GM12878 (cell line): ENCODE results near the gene SLC19A1. TPM values are rescaled to one million over a fixed set of nuclear protein-coding genes. Genes with fewer than 3 reads are reported as not detected.

Experiments
- ATAC-seq: fragments of 200-7000 bp; cut with Tn5 transposase; 3 replicates; pipeline ENCODE4 v1.9.1; 2020; ENCODE audit warnings: mild to moderate bottlenecking, moderate library complexity
- BruUV-seq: library from RNA; stranded (reverse); fragments of 400-500 nt; replicated peaks from 2 replicates; lab custom pipeline; 2021; lab: Mats Ljungman, UMichigan
- CTCF ChIA-PET: fragments of 300-600 bp; sonication (Branson Sonifier 250); formaldehyde crosslinking; extraction: SDS; loops from one replicate; lab custom pipeline; 2021; ENCODE audit warnings: inconsistent platforms; lab: Yijun Ruan, JAX
- POLR2A ChIA-PET: fragments of 350-600 bp; formaldehyde crosslinking; extraction: SDS; loops from one replicate; lab custom pipeline; 2021; ENCODE audit warnings: inconsistent platforms; lab: Charles Lee
- RAD21 ChIA-PET: fragments of 300-600 bp; sonication (Branson Sonifier 250); formaldehyde crosslinking; loops from one replicate; lab custom pipeline; 2023; ENCODE audit warnings: antibody characterized with exemption; ENCODE audit not compliant: unreplicated experiment; lab: Charles Lee
- SMC1A ChIA-PET: fragments of 300-600 bp; sonication (Branson Sonifier 250); formaldehyde crosslinking; loops from one replicate; lab custom pipeline; 2023; ENCODE audit not compliant: unreplicated experiment, uncharacterized antibody; lab: Charles Lee
- DNase-seq: peaks from one replicate; pipeline ENCODE4 v3.0.0-alpha.2; 2011; ENCODE audit warnings: low read depth, low spot score
- FAIRE-seq: peaks from 3 replicates; lab custom pipeline; 2011; peaks lifted over from hg19 to GRCh38; lab: Jason Lieb, UNC
- H2AFZ ChIP-seq: 2 replicates; pipeline ENCODE4 v1.6.0; 2011; ENCODE audit warnings: low read depth, low read length, control low read depth; ENCODE audit not compliant: control insufficient read depth
- H3K27ac ChIP-seq: 2 replicates; pipeline ENCODE4 v1.5.1; 2011; ENCODE audit warnings: control low read depth; ENCODE audit not compliant: control insufficient read depth, insufficient read depth
- H3K27me3 ChIP-seq, 2 experiments: replicated peaks in 1 of 2; 2 replicates each; pipeline versions ENCODE4 v1.6.0 to v1.6.1; 2011; ENCODE audit warnings: low read length in 1 of 2; ENCODE audit not compliant: control insufficient read depth in 2 of 2, insufficient read depth in 2 of 2
- H3K36me3 ChIP-seq, 2 experiments: 2 replicates each; pipeline ENCODE4 v1.5.1; 2011; ENCODE audit warnings: low read length in 1 of 2; ENCODE audit not compliant: control insufficient read depth in 2 of 2, insufficient read depth in 2 of 2
- H3K4me1 ChIP-seq: 2 replicates; pipeline ENCODE4 v1.6.1; 2011; ENCODE audit warnings: mild to moderate bottlenecking, low read length, moderate library complexity, mixed read lengths; ENCODE audit not compliant: control insufficient read depth, insufficient read depth
- H3K4me2 ChIP-seq: 2 replicates; pipeline ENCODE4 v1.6.0; 2011; ENCODE audit warnings: control low read depth; ENCODE audit not compliant: control insufficient read depth, insufficient read depth
- H3K4me3 ChIP-seq: fragments of 200-600 bp; sonication (generic); 2 replicates; pipeline ENCODE4 v1.5.1; 2016
- H3K79me2 ChIP-seq: 2 replicates; pipeline ENCODE4 v1.6.0; 2011; ENCODE audit warnings: low read length; ENCODE audit not compliant: control insufficient read depth, insufficient read depth
- H3K9ac ChIP-seq: 2 replicates; pipeline ENCODE4 v1.8.0; 2011; ENCODE audit warnings: low read length, control low read depth, mixed read lengths; ENCODE audit not compliant: control insufficient read depth, insufficient read depth
- H3K9me3 ChIP-seq: replicated peaks from 3 replicates; pipeline ENCODE4 v1.5.1; 2011; ENCODE audit warnings: mild to moderate bottlenecking, low read length; ENCODE audit not compliant: control insufficient read depth, insufficient read depth
- H4K20me1 ChIP-seq: 2 replicates; pipeline ENCODE4 v1.6.0; 2011; ENCODE audit not compliant: control insufficient read depth, insufficient read depth
- BCL11A ChIP-seq: IDR thresholded peaks from 2 replicates; pipeline ENCODE4 v1.6.1; 2011; ENCODE audit warnings: low read depth, low read length
- BHLHE40 ChIP-seq, 2 experiments: fragments of 450-650 bp in 1 of 2; IDR thresholded peaks; 2 replicates each; pipeline ENCODE4 v1.6.1; 2011 to 2017; ENCODE audit warnings: low read depth in 2 of 2, borderline replicate concordance in 1 of 2, improper control_type of control experiment in 1 of 2, low read length in 1 of 2, mild to moderate bottlenecking in 1 of 2
- JUND ChIP-seq: IDR thresholded peaks from 2 replicates; pipeline ENCODE4 v1.6.1; 2012; ENCODE audit warnings: low read depth, mild to moderate bottlenecking, low read length, improper control_type of control experiment, moderate library complexity
- MAX ChIP-seq: IDR thresholded peaks from 2 replicates; pipeline ENCODE4 v1.6.1; 2012; ENCODE audit warnings: low read depth, low read length, improper control_type of control experiment
- PKNOX1 ChIP-seq: fragments of 450-650 bp; IDR thresholded peaks from 2 replicates; pipeline ENCODE4 v1.6.1; 2016; ENCODE audit warnings: mild to moderate bottlenecking
- RFX5 ChIP-seq: IDR thresholded peaks from 2 replicates; pipeline ENCODE4 v1.6.1; 2011; ENCODE audit warnings: low read depth, low read length, improper control_type of control experiment
- SMAD1 ChIP-seq: fragments of 450-650 bp; IDR thresholded peaks from 2 replicates; pipeline ENCODE4 v1.6.1; 2018; ENCODE audit warnings: mild to moderate bottlenecking, low read depth; ENCODE audit not compliant: partially characterized antibody
- SMARCA5 ChIP-seq: fragments of 450-650 bp; IDR thresholded peaks from 2 replicates; pipeline ENCODE4 v1.6.1; 2017; ENCODE audit warnings: mild to moderate bottlenecking
- ZBTB33 ChIP-seq: fragments of 450-650 bp; IDR thresholded peaks from 2 replicates; pipeline ENCODE4 v1.6.1; 2017; ENCODE audit warnings: mild to moderate bottlenecking
- ZNF217 ChIP-seq: fragments of 450-650 bp; IDR thresholded peaks from 2 replicates; pipeline ENCODE4 v1.6.1; 2017; ENCODE audit warnings: antibody characterized with exemption, mild to moderate bottlenecking
- ZNF274 ChIP-seq: IDR thresholded peaks from one replicate; pipeline ENCODE4 v1.8.0; 2011; ENCODE audit not compliant: insufficient read length, insufficient read depth
- ZNF592 ChIP-seq: fragments of 450-650 bp; IDR thresholded peaks from 2 replicates; pipeline ENCODE4 v1.6.1; 2017; ENCODE audit warnings: mild to moderate bottlenecking, moderate library complexity
- ZZZ3 ChIP-seq: IDR thresholded peaks from 2 replicates; pipeline ENCODE4 v1.6.1; 2011; ENCODE audit warnings: low read depth; ENCODE audit not compliant: control insufficient read depth, insufficient read length
- WGBS: methylation state at CpG from one replicate; pipeline ENCODE4 v1.1.6; 2016; ENCODE audit warnings: low lambda C conversion rate; ENCODE audit not compliant: insufficient replicate concordance, insufficient coverage; ENCODE audit errors: missing lambda C conversion rate; 5-methylcytosine and 5-hydroxymethylcytosine counted together
- in situ Hi-C: fragments of 300-500 bp; cut with MboI; formaldehyde crosslinking; loops from 9 replicates; pipeline ENCODE4 v1.14.3; 2018; ENCODE audit warnings: mixed read lengths
- intact Hi-C: fragments of 100-400 bp; cut with micrococcal nuclease; formaldehyde crosslinking; loops from one replicate; pipeline ENCODE4 v1.14.2; 2022; ENCODE audit not compliant: unreplicated experiment
- polyA plus RNA-seq, 11 experiments: library from polyadenylated mRNA; depleted of rRNA in 4 of 11; unstranded in 6 of 11; stranded (reverse) in 5 of 11; fragments of >200 nt; fragmentation: Nextera tagmentation in 4 of 11; fragmentation: Illumina TruSeq in 1 of 11; extraction: Ambion mirVana in 4 of 11; extraction: Trizol in 1 of 11; gene quantifications; 1 replicate in 1 of 11; 2 replicates in 10 of 11; pipeline versions ENCODE4 v1.2.1 to v1.2.3, GENCODE V29; 2011 to 2016; ENCODE audit warnings: inconsistent platforms in 2 of 11, missing spikeins in 2 of 11, low read depth in 1 of 11
- total RNA-seq, 4 experiments: library from RNA; depleted of rRNA in 3 of 4; stranded (reverse); fragments of >200 nt in 3 of 4; fragmentation: Illumina TruSeq in 1 of 4; extraction: Trizol in 1 of 4; gene quantifications; 2 replicates each; pipeline versions ENCODE4 v1.2.1 to v1.2.3, GENCODE V29; 2013 to 2021

Gene SLC19A1
- total and polyA plus RNA-seq, 10 of the 15 experiments (the other 5 are each of a cell fraction or from before 2014, with no cell fraction given) = 0.42 to 49.7 (median 12.2) TPM

- TF ChIP-seq ZBTB33 (no peak), SMAD1 (no peak), PKNOX1 (no peak), JUND (no peak)
These were observed 42.2 kb downstream of the SLC19A1 start (continued) for GRCh38 chr21:45499970-45500577.

GRCh38 chr21:45499201-45499750 lies 43.0 kb downstream of the SLC19A1 start:
- in situ Hi-C loops = no loop called here
- Histone ChIP-seq H3K4me2 (no peak overlapping the region), H3K4me1 (peaks cover 2% of the 10 kb centered on the region; the same call in 1 of the 2 replicates), H3K36me3 (no peaks in the 10 kb centered on the region), H3K27ac (no peak overlapping the region), H3K4me3 (no peak overlapping the region), H3K9ac (no peak overlapping the region), H3K79me2 (no peaks in the 10 kb centered on the region), H4K20me1 (no peaks in the 10 kb centered on the region), H3K27me3 (no peaks in the 10 kb centered on the region), H3K9me3 (no peaks in the 10 kb centered on the region; the same call in 2 of the 3 replicates), H2AFZ (no peak overlapping the region)
- CTCF ChIA-PET = no interaction called here
- POLR2A ChIA-PET = no interaction called here
- ATAC-seq (no peak), FAIRE-seq (no peak), DNase-seq (no peak)
- BruUV-seq = no TSS peak
- RAD21 ChIA-PET = no interaction called here
- intact Hi-C loops = no loop called here
- WGBS = 83% methylated on average over 23 of the region's 25 CpGs
- SMC1A ChIA-PET = no interaction called here
- no peak for TF ChIP-seq ZNF274
- no peak for TF ChIP-seq BHLHE40 (IDR thresholded peaks at IDR 0.05; ENCODE audit: borderline replicate concordance in 1 of 2, low read depth in 2 of 2, low read length in 1 of 2)
- TF ChIP-seq ZZZ3 = no peak
- TF ChIP-seq ZNF592 = no peak
- no peak for TF ChIP-seq BCL11A
- TF ChIP-seq MAX = no peak
- no peak for TF ChIP-seq ZNF217
- TF ChIP-seq SMARCA5 = no peak
- TF ChIP-seq RFX5 = no peak
